Measurements from ENCODE around the gene HAGH.

GRCh38 chr16:1862394-1862793 lies 35.8 kb upstream of the HAGH start:
- TF ChIP-seq CTCF (conservative IDR thresholded peaks at IDR 0.05 in 1 of 2, IDR thresholded peaks at IDR 0.05 in 1 of 2; ENCODE audit: extremely low read depth in 1 of 2, insufficient read depth in 1 of 2, low read depth in 1 of 2, low read length in 2 of 2) (no peak), EZH2 (IDR thresholded peaks at IDR 0.05; ENCODE audit: borderline replicate concordance, low read length) (no peak)
